ENCODE measurements around the gene MGAT5B. TPM values are rescaled to one million over a fixed set of nuclear protein-coding genes. Genes with fewer than 3 reads are reported as not detected.

MGAT5B gene
- total RNA-seq, 5 donors from 2014 or later (not counting 1 experiment from before 2014, with no cell fraction given) = 0.15 to 2.4 (median 0.79) TPM

DNA sequence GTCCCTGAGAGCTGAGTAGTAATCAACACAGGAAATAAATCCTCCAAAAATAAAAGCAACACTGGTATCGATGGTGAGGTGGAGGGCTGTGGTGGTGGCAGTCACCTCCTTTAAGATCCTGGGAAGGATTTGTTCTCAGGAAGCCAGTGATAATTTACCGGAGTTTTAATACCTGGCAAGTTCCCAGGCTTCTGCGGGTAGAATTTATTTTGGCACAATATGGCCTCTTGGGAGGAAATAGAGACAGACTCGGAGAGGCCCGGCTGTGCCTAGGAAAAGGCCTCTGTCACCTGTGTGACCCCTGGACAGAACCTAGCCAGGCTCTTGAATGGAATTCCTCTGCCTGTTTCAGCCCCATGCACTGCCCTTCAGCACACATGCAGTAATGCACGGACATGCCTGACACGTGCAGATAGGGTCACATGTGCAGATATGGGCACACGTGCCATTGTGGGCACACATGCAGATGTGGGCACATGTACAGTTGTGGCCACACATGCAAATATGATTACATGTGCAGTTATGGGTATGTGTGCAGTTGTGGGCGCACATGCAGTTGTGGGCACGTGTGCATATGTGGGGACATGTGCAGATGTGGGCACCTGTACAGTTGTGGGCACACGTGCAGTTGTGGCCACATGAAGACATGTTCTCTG lies 33.5 kb downstream of the MGAT5B start:
- Mint-ChIP-seq H3K36me3 (no peaks in the 10 kb centered on the region), H3K27ac (no peak overlapping the region), H3K4me1 (no peaks in the 10 kb centered on the region), H3K9me3 (no peaks in the 10 kb centered on the region), H3K4me3 (no peak overlapping the region), H3K27me3 (no peaks in the 10 kb centered on the region)
- no peak overlapping the region for H3K27ac ChIP-seq (ENCODE audit: low read length)
- WGBS (ENCODE audit: insufficient coverage) = 93% methylated on average over 10 of the region's 11 CpGs
- ChIA-PET CTCF (no interaction called here), POLR2A (no interaction called here)
- ATAC-seq (replicated peaks in 1 of 4) (no peak), DNase-seq (no peak)
- H3K9me3 ChIP-seq = no peaks in the 10 kb centered on the region
- H3K4me1 ChIP-seq (ENCODE audit: control insufficient read depth in 1 of 2, extremely low read depth in 1 of 2, insufficient read depth in 2 of 2, low read length in 2 of 2) = no peaks in the 10 kb centered on the region
- H3K36me3 ChIP-seq (ENCODE audit: control insufficient read depth in 2 of 2, extremely low read depth in 1 of 2, insufficient read depth in 1 of 2, low read length in 1 of 2) = no peaks in the 10 kb centered on the region
- no peak overlapping the region for H3K4me3 ChIP-seq (ENCODE audit: control insufficient read depth in 1 of 2, extremely low read depth in 1 of 2, low read length in 1 of 2)
- peaks cover 0 to 18% of the 10 kb centered on the region in 2 experiments for H3K27me3 ChIP-seq (replicated peaks in 1 of 2; ENCODE audit: control insufficient read depth in 2 of 2, extremely low read depth in 1 of 2, insufficient read depth in 2 of 2, low read length in 1 of 2)

DNA sequence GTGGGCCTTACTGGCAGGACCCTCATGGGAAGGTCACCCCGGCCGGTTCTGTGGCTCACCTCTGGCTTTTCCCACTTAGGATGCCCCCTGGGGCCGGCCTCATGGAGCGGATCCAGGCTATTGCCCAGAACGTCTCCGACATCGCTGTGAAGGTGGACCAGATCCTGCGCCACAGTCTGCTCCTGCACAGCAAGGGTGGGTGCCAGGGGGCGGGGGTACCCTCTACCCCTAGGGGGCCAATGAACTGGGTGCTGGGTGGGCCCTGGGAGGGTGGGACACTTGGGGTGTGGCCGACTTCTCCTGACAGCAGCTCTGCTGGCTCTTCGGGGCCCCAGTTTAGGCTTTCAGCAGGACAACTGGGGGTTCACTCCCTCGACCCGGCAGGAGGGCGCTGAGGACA lies 34.3 kb downstream of the MGAT5B start:
- H3K27ac Mint-ChIP-seq = no peak overlapping the region
- no peaks in the 10 kb centered on the region for H3K9me3 Mint-ChIP-seq
- no peak for DNase-seq
- no peak overlapping the region for H3K27ac ChIP-seq (ENCODE audit: low read length)
- no peaks in the 10 kb centered on the region for H3K36me3 ChIP-seq (ENCODE audit: control insufficient read depth in 2 of 2, extremely low read depth in 1 of 2, insufficient read depth in 1 of 2, low read length in 1 of 2)
- ChIA-PET CTCF (no interaction called here), POLR2A (no interaction called here)
- no peaks in the 10 kb centered on the region for H3K27me3 Mint-ChIP-seq
- 83% methylated on average over 13 of the region's 14 CpGs for WGBS (ENCODE audit: insufficient coverage)
- no peaks in the 10 kb centered on the region for H3K36me3 Mint-ChIP-seq
- H3K4me3 Mint-ChIP-seq = no peak overlapping the region
- H3K27me3 ChIP-seq (replicated peaks in 1 of 2; ENCODE audit: control insufficient read depth in 2 of 2, extremely low read depth in 1 of 2, insufficient read depth in 2 of 2, low read length in 1 of 2) = peaks cover 0 to 18% of the 10 kb centered on the region in 2 experiments
- ATAC-seq (replicated peaks in 1 of 4) = no peak
- no peaks in the 10 kb centered on the region for H3K4me1 Mint-ChIP-seq
- H3K4me3 ChIP-seq (ENCODE audit: control insufficient read depth in 1 of 2, extremely low read depth in 1 of 2, low read length in 1 of 2) = no peak overlapping the region
- H3K9me3 ChIP-seq = no peaks in the 10 kb centered on the region
- no peaks in the 10 kb centered on the region for H3K4me1 ChIP-seq (ENCODE audit: control insufficient read depth in 1 of 2, extremely low read depth in 1 of 2, insufficient read depth in 2 of 2, low read length in 2 of 2)

DNA sequence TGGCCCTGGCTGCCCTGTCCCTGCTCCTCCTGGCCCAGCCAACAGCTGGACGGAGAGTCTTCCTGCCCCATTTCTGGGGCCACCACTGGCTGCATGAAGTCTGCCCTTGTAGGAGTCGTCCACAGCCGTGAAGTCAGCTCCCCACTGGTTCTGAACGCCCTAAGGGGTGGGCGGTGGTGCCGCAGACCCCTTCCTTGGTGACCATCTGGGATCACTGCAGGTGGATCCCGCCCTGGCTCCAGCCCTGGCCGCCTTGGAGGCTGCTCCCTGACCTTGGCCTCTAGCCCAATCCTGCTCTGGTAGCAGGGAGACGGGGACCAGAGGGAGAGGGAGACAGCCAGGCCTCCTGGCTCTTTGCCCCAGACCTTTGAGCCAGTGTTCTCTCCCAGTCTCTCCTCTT lies 35.4 kb downstream of the MGAT5B start:
- H3K36me3 ChIP-seq (ENCODE audit: control insufficient read depth in 2 of 2, extremely low read depth in 1 of 2, insufficient read depth in 1 of 2, low read length in 1 of 2) = no peaks in the 10 kb centered on the region
- no peaks in the 10 kb centered on the region for H3K36me3 Mint-ChIP-seq
- H3K27me3 Mint-ChIP-seq = no peaks in the 10 kb centered on the region
- ChIA-PET CTCF (no interaction called here), POLR2A (no interaction called here)
- no peak overlapping the region for H3K4me3 ChIP-seq (ENCODE audit: control insufficient read depth in 1 of 2, extremely low read depth in 1 of 2, low read length in 1 of 2)
- no peak overlapping the region for H3K27ac Mint-ChIP-seq
- ATAC-seq (replicated peaks in 1 of 4) = no peak
- H3K4me3 Mint-ChIP-seq = no peak overlapping the region
- WGBS (ENCODE audit: insufficient coverage) = 82% methylated on average over 9 of the region's 9 CpGs
- no peaks in the 10 kb centered on the region for H3K4me1 Mint-ChIP-seq
- H3K27me3 ChIP-seq (replicated peaks in 1 of 2; ENCODE audit: control insufficient read depth in 2 of 2, extremely low read depth in 1 of 2, insufficient read depth in 2 of 2, low read length in 1 of 2) = peaks cover 0 to 18% of the 10 kb centered on the region in 2 experiments
- no peak overlapping the region for H3K27ac ChIP-seq (ENCODE audit: low read length)
- no peaks in the 10 kb centered on the region for H3K9me3 Mint-ChIP-seq
- no peak for DNase-seq
- no peaks in the 10 kb centered on the region for H3K9me3 ChIP-seq
- H3K4me1 ChIP-seq (ENCODE audit: control insufficient read depth in 1 of 2, extremely low read depth in 1 of 2, insufficient read depth in 2 of 2, low read length in 2 of 2) = no peaks in the 10 kb centered on the region

DNA sequence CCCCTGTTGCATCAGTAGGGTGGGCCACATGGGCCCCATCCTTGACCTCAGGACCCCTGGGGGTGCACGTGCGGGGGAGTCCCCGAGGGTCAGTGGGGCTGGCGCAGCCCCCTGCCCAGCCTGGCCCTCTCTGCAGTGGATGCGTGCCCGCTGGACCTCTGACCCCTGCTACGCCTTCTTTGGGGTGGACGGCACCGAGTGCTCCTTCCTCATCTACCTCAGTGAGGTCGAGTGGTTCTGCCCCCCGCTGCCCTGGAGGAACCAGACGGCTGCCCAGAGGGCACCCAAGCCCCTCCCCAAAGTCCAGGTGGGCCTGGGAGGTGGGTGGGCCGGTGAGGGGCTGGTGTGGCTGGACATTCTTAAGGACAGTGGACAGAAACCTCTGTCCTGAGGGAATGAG lies 35.9 kb downstream of the MGAT5B start:
- CTCF ChIA-PET = no interaction called here
- no peak for ATAC-seq (replicated peaks in 1 of 4)
- no peaks in the 10 kb centered on the region for H3K9me3 Mint-ChIP-seq
- H3K36me3 Mint-ChIP-seq = no peaks in the 10 kb centered on the region
- Histone ChIP-seq H3K9me3 (no peaks in the 10 kb centered on the region), H3K4me1 (ENCODE audit: control insufficient read depth in 1 of 2, extremely low read depth in 1 of 2, insufficient read depth in 2 of 2, low read length in 2 of 2) (no peaks in the 10 kb centered on the region), H3K27ac (ENCODE audit: low read length) (no peak overlapping the region), H3K4me3 (ENCODE audit: control insufficient read depth in 1 of 2, extremely low read depth in 1 of 2, low read length in 1 of 2) (no peak overlapping the region), H3K36me3 (ENCODE audit: control insufficient read depth in 2 of 2, extremely low read depth in 1 of 2, insufficient read depth in 1 of 2, low read length in 1 of 2) (no peaks in the 10 kb centered on the region), H3K27me3 (replicated peaks in 1 of 2; ENCODE audit: control insufficient read depth in 2 of 2, extremely low read depth in 1 of 2, insufficient read depth in 2 of 2, low read length in 1 of 2) (peaks cover 0 to 20% of the 10 kb centered on the region in 2 experiments)
- whole genome bisulfite sequencing (ENCODE audit: insufficient coverage) = 84% methylated on average over 11 of the region's 13 CpGs
- no peak overlapping the region for H3K4me3 Mint-ChIP-seq
- DNase-seq = no peak
- POLR2A ChIA-PET = interaction anchor here in 1 of 2 donors (0.5 kb wide), 1 partner anchor 467 kb away, joined by 3 read pairs; no protein-coding TSS in a partner anchor
- H3K27me3 Mint-ChIP-seq = peaks cover 0 to under 1% of the 10 kb centered on the region in 2 donors
- no peak overlapping the region for H3K27ac Mint-ChIP-seq
- no peaks in the 10 kb centered on the region for H3K4me1 Mint-ChIP-seq

DNA sequence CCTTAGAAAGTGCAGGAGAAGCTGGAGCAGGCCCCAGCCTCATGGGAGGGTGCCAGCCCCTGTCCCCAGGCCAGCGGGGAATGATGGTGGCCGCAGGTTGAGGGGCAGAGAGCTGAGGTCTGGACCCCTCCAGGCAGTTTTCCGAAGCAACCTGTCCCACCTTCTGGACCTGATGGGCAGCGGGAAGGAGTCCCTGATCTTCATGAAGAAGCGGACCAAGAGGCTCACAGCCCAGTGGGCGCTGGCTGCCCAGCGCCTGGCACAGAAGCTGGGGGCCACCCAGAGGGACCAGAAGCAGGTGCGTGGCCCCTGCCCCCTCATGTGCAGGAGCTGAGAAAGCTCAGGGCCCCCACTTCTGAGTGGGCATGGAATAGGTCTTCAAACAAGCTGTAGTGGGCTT lies 36.8 kb downstream of the MGAT5B start:
- Histone ChIP-seq H3K27me3 (replicated peaks in 1 of 2; ENCODE audit: control insufficient read depth in 2 of 2, extremely low read depth in 1 of 2, insufficient read depth in 2 of 2, low read length in 1 of 2) (peaks cover 0 to 29% of the 10 kb centered on the region in 2 experiments), H3K27ac (ENCODE audit: low read length) (no peak overlapping the region), H3K36me3 (ENCODE audit: control insufficient read depth in 2 of 2, extremely low read depth in 1 of 2, insufficient read depth in 1 of 2, low read length in 1 of 2) (no peaks in the 10 kb centered on the region), H3K4me1 (ENCODE audit: control insufficient read depth in 1 of 2, extremely low read depth in 1 of 2, insufficient read depth in 2 of 2, low read length in 2 of 2) (no peaks in the 10 kb centered on the region), H3K9me3 (no peaks in the 10 kb centered on the region), H3K4me3 (ENCODE audit: control insufficient read depth in 1 of 2, extremely low read depth in 1 of 2, low read length in 1 of 2) (no peak overlapping the region)
- Mint-ChIP-seq H3K9me3 (no peaks in the 10 kb centered on the region), H3K36me3 (no peaks in the 10 kb centered on the region), H3K27me3 (peaks cover 0 to 4% of the 10 kb centered on the region in 2 donors), H3K4me1 (no peaks in the 10 kb centered on the region), H3K27ac (no peak overlapping the region), H3K4me3 (no peak overlapping the region)
- ChIA-PET POLR2A (no interaction called here), CTCF (interaction anchor here (0.6 kb wide), 2 partner anchors 1084 to 1167 kb away, joined by 3 to 6 read pairs; no protein-coding TSS in a partner anchor)
- WGBS (ENCODE audit: insufficient coverage) = 88% methylated on average over 8 of the region's 8 CpGs
- DNase-seq (no peak), ATAC-seq (replicated peaks in 1 of 4) (no peak)

DNA sequence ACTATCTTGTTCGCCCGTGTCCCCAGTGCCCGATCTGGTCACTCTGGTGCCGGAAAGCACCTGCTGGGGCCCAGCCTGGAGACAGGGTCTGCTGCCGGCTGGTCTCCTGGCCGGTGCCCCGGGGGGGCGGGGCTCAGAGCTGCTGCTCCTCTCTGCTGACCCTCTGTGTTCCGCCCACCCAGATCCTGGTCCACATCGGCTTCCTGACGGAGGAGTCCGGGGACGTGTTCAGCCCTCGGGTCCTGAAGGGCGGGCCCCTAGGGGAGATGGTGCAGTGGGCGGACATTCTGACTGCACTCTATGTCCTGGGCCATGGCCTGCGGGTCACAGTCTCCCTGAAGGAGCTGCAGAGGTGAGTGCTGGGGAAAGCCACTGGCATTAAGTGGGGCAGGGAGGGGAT lies 37.6 kb downstream of the MGAT5B start:
- no peak for ATAC-seq (replicated peaks in 1 of 4)
- ChIA-PET POLR2A (no interaction called here), CTCF (no interaction called here)
- Histone ChIP-seq H3K27ac (ENCODE audit: low read length) (no peak overlapping the region), H3K4me1 (ENCODE audit: control insufficient read depth in 1 of 2, extremely low read depth in 1 of 2, insufficient read depth in 2 of 2, low read length in 2 of 2) (no peaks in the 10 kb centered on the region), H3K9me3 (no peaks in the 10 kb centered on the region), H3K27me3 (replicated peaks in 1 of 2; ENCODE audit: control insufficient read depth in 2 of 2, extremely low read depth in 1 of 2, insufficient read depth in 2 of 2, low read length in 1 of 2) (peaks cover 0 to 31% of the 10 kb centered on the region in 2 experiments), H3K36me3 (ENCODE audit: control insufficient read depth in 2 of 2, extremely low read depth in 1 of 2, insufficient read depth in 1 of 2, low read length in 1 of 2) (no peaks in the 10 kb centered on the region), H3K4me3 (ENCODE audit: control insufficient read depth in 1 of 2, extremely low read depth in 1 of 2, low read length in 1 of 2) (no peak overlapping the region)
- Mint-ChIP-seq H3K27me3 (peaks cover 0 to 8% of the 10 kb centered on the region in 2 donors), H3K27ac (no peak overlapping the region), H3K4me1 (no peaks in the 10 kb centered on the region), H3K9me3 (peaks cover 0 to 5% (median 0%) of the 10 kb centered on the region in 3 donors), H3K4me3 (no peak overlapping the region), H3K36me3 (no peaks in the 10 kb centered on the region)
- no peak for DNase-seq
- 83% methylated on average over 12 of the region's 17 CpGs for WGBS (ENCODE audit: insufficient coverage)

Data from T-cell (primary cell).